K562 (cell line): ENCODE data around the gene TELO2. TPM values are rescaled to one million over a fixed set of nuclear protein-coding genes. Genes with fewer than 3 reads are reported as not detected.

Experiments used
- ATAC-seq: fragments of 200-7000 bp; cut with Tn5 transposase; 3 replicates; pipeline ENCODE4 v1.9.1; 2020; ENCODE audit warnings: moderate library complexity
- BruUV-seq: library from RNA; stranded (reverse); fragments of 400-500 nt; replicated peaks from 2 replicates; lab custom pipeline; 2021; lab: Mats Ljungman, UMichigan
- CTCF ChIA-PET: fragments of 300-600 bp; formaldehyde crosslinking; extraction: SDS; loops from one replicate; lab custom pipeline; 2021; ENCODE audit warnings: low intra/inter-chr PET ratio; lab: Yijun Ruan, JAX
- POLR2A ChIA-PET: fragments of 300-600, 350-650 bp; sonication (Branson Sonifier 250); formaldehyde crosslinking; extraction: SDS; loops from one replicate; lab custom pipeline; 2021; ENCODE audit warnings: antibody characterized with exemption, inconsistent platforms; lab: Yijun Ruan, JAX
- DNase-seq, 4 experiments: peaks; one replicate each; pipeline versions ENCODE4 v3.0.0 to v3.0.0-alpha.2; 2011 to 2018; ENCODE audit warnings: low spot score in 3 of 4, mixed read lengths in 3 of 4; ENCODE audit errors: extremely low read depth in 1 of 4
- FAIRE-seq: peaks from 2 replicates; lab custom pipeline; 2011; peaks lifted over from hg19 to GRCh38; lab: Jason Lieb, UNC
- H2AFZ ChIP-seq: 2 replicates; pipeline ENCODE4 v1.6.0; 2011; ENCODE audit warnings: low read depth, low read length, control low read depth, inconsistent platforms
- H3K27ac ChIP-seq: fragments of 200-600 bp; 3 replicates; pipeline ENCODE4 v1.8.0; 2011; ENCODE audit warnings: low read depth, mild to moderate bottlenecking, control low read depth, inconsistent platforms, low read length, moderate library complexity, mixed read lengths; ENCODE audit errors: extremely low read depth
- H3K27me3 ChIP-seq, 2 experiments: fragments of 300-600 bp in 1 of 2; 2 replicates in 1 of 2; 3 replicates in 1 of 2; pipeline versions ENCODE4 v1.6.0 to v1.8.0; 2011; ENCODE audit warnings: inconsistent platforms in 2 of 2, low read length in 2 of 2, mild to moderate bottlenecking in 1 of 2, mixed read lengths in 1 of 2, moderate library complexity in 1 of 2; ENCODE audit not compliant: control insufficient read depth in 2 of 2, insufficient read depth in 2 of 2
- H3K36me3 ChIP-seq: fragments of 300-600 bp; 3 replicates; pipeline ENCODE4 v1.8.0; 2011; ENCODE audit warnings: mild to moderate bottlenecking, low read length, inconsistent platforms; ENCODE audit not compliant: control insufficient read depth, insufficient read depth
- H3K4me1 ChIP-seq, 2 experiments: fragments of 200-600 bp in 1 of 2; replicated peaks in 1 of 2; 2 replicates in 1 of 2; 3 replicates in 1 of 2; pipeline versions ENCODE4 v1.5.1 to v1.8.0; 2011; ENCODE audit warnings: inconsistent platforms in 2 of 2, low read length in 2 of 2, mild to moderate bottlenecking in 1 of 2, mixed read lengths in 1 of 2, moderate library complexity in 1 of 2; ENCODE audit not compliant: control insufficient read depth in 2 of 2, insufficient read depth in 2 of 2
- H3K4me2 ChIP-seq: 2 replicates; pipeline ENCODE4 v1.6.1; 2011; ENCODE audit warnings: low read length, control low read depth, inconsistent platforms, mixed read lengths; ENCODE audit not compliant: insufficient read depth
- H3K4me3 ChIP-seq: fragments of 200-600 bp; sonication (generic), shearing (Covaris generic); 2 replicates; pipeline ENCODE4 v1.5.1; 2016; ENCODE audit warnings: control low read depth, inconsistent platforms
- H3K79me2 ChIP-seq: fragments of 200-600 bp; 3 replicates; pipeline ENCODE4 v1.8.0; 2011; ENCODE audit warnings: low read length, inconsistent platforms; ENCODE audit not compliant: control insufficient read depth, insufficient read depth
- H3K9ac ChIP-seq, 2 experiments: 2 replicates each; pipeline versions ENCODE4 v1.6.0 to v1.6.1; 2011; ENCODE audit warnings: low read depth in 2 of 2, low read length in 2 of 2, control low read depth in 1 of 2, inconsistent platforms in 1 of 2, mild to moderate bottlenecking in 1 of 2, mixed read lengths in 1 of 2; ENCODE audit not compliant: insufficient read depth in 1 of 2
- H3K9me1 ChIP-seq: one replicate; pipeline ENCODE4 v1.6.0; 2011; ENCODE audit warnings: inconsistent platforms, mild to moderate bottlenecking, low read length, moderate library complexity; ENCODE audit not compliant: control insufficient read depth, insufficient read depth
- H3K9me3 ChIP-seq: replicated peaks from 2 replicates; pipeline ENCODE4 v1.5.1; 2011; ENCODE audit warnings: low read depth, low read length, inconsistent platforms; ENCODE audit not compliant: control insufficient read depth, insufficient read depth
- H4K20me1 ChIP-seq: replicated peaks from 2 replicates; pipeline ENCODE4 v1.6.1; 2011; ENCODE audit warnings: low read length, inconsistent platforms, mixed read lengths; ENCODE audit not compliant: control insufficient read depth, insufficient read depth
- SPI1 ChIP-seq: IDR thresholded peaks from 2 replicates; pipeline ENCODE4 v1.6.1; 2011; ENCODE audit warnings: low read depth, low read length, control low read depth, borderline replicate concordance
- STAG1 ChIP-seq: sonication (generic); formaldehyde crosslinking; IDR thresholded peaks from 2 replicates; pipeline ENCODE4 v1.5.0; 2020; ENCODE audit warnings: missing genetic modification reagents, borderline replicate concordance
- ZBTB33 ChIP-seq: sonication (generic); formaldehyde crosslinking; IDR thresholded peaks from 2 replicates; pipeline ENCODE4 v1.8.1; 2023; ENCODE audit warnings: mild to moderate bottlenecking, missing genetic modification reagents
- WGBS: fragments of 100-300 bp; shearing (Covaris generic); methylation state at CpG from one replicate; pipeline ENCODE4 v1.1.6; 2016; ENCODE audit warnings: low coverage, mixed read lengths; ENCODE audit not compliant: insufficient coverage; ENCODE audit errors: missing lambda C conversion rate; 5-methylcytosine and 5-hydroxymethylcytosine counted together
- in situ Hi-C: fragments of 300-500 bp; cut with MboI; formaldehyde crosslinking; loops from 4 replicates; pipeline ENCODE4 v1.15.0; 2018; ENCODE audit warnings: inconsistent platforms, mixed read lengths
- intact Hi-C: fragments of 100-400 bp; cut with micrococcal nuclease; formaldehyde crosslinking; loops from 2 replicates; pipeline ENCODE4 v1.14.2; 2022
- polyA plus RNA-seq, 8 experiments: library from polyadenylated mRNA; depleted of rRNA in 4 of 8; stranded (reverse) in 5 of 8; unstranded in 3 of 8; fragments of >200 nt; fragmentation: Nextera tagmentation in 2 of 8; fragmentation: Illumina TruSeq in 1 of 8; extraction: Ambion mirVana in 2 of 8; extraction: Trizol in 1 of 8; gene quantifications; 2 replicates each; pipeline versions ENCODE4 v1.2.1 to v1.2.3, GENCODE V29; 2011 to 2014; ENCODE audit warnings: inconsistent platforms in 1 of 8, missing spikeins in 1 of 8
- total RNA-seq, 7 experiments: library from RNA; depleted of rRNA in 6 of 7; stranded (reverse); fragments of >200 nt in 6 of 7; fragmentation: Illumina TruSeq in 2 of 7; extraction: Trizol in 2 of 7; gene quantifications; 2 replicates each; pipeline versions ENCODE4 v1.2.1 to v1.2.3, GENCODE V29; 2011 to 2021; ENCODE audit warnings: low replicate concordance in 1 of 7
- TF ChIP-seq, protein P1 (sequence below): sonication (generic); formaldehyde crosslinking; IDR thresholded peaks from 2 replicates; pipeline ENCODE4 v1.5.0; 2020; ENCODE audit warnings: missing genetic modification reagents

TELO2 gene
- total and polyA plus RNA-seq, 9 of the 15 experiments (the other 6 are each of a cell fraction or from before 2014, with no cell fraction given): 0.51 to 91.8 (median 14.5) TPM

GRCh38 chr16:1535391-1536291 lies 42.5 kb downstream of the TELO2 start:
- intact Hi-C loops: no loop called here
- Histone ChIP-seq H3K27ac (no peak overlapping the region), H3K4me3 (no peak overlapping the region), H3K36me3 (no peaks in the 10 kb centered on the region), H2AFZ (no peak overlapping the region), H4K20me1 (peaks cover 7% of the 10 kb centered on the region; the same call in 1 of the 2 replicates), H3K4me1 (peaks cover 0 to 77% of the 10 kb centered on the region in 2 experiments; a peak in 2 of 5 replicates), H3K79me2 (no peaks in the 10 kb centered on the region), H3K9me1 (no peaks in the 10 kb centered on the region), H3K27me3 (peaks cover 18 to 61% of the 10 kb centered on the region in 2 experiments; a peak in 4 of 5 replicates), H3K9ac (no peak overlapping the region; a peak in 1 of 4 replicates), H3K4me2 (no peak overlapping the region), H3K9me3 (no peaks in the 10 kb centered on the region)
- ChIA-PET CTCF (no interaction called here), POLR2A (interaction anchor here (0.6 kb wide), 1 partner anchor 76 kb away, joined by 3 read pairs; no protein-coding TSS in a partner anchor)
- no peak for FAIRE-seq
- DNase-seq: peak in 2 of 4 experiments; percentile 53 to 55
- ATAC-seq: no peak; the same call in 2 of the 3 replicates
- BruUV-seq: no TSS peak
- in situ Hi-C loops: no loop called here
- WGBS: 30% methylated on average over 35 of the region's 39 CpGs
- TF ChIP-seq ZBTB33: peak; percentile 80; the same call in 1 of the 2 replicates
- TF ChIP-seq STAG1: no peak
- TF ChIP-seq, protein P1, sequence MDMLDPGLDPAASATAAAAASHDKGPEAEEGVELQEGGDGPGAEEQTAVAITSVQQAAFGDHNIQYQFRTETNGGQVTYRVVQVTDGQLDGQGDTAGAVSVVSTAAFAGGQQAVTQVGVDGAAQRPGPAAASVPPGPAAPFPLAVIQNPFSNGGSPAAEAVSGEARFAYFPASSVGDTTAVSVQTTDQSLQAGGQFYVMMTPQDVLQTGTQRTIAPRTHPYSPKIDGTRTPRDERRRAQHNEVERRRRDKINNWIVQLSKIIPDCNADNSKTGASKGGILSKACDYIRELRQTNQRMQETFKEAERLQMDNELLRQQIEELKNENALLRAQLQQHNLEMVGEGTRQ (CRISPR knock-in tag): 0 out of 2 replicates have a peak, but pooled peaks have one; percentile 8
- TF ChIP-seq SPI1: 0 out of 2 replicates have a peak, but pooled peaks have one; percentile 5
